Panc1 (cell line): ENCODE results near the gene DLGAP1.

Experiments
- POLR2AphosphoS5 ChIP-seq: IDR thresholded peaks from 2 replicates; pipeline ENCODE4 v1.6.1; 2012; ENCODE audit warnings: mild to moderate bottlenecking, low read depth, low read length, moderate library complexity
- TCF7L2 ChIP-seq: IDR thresholded peaks from 2 replicates; pipeline ENCODE4 v1.6.1; 2011; ENCODE audit warnings: mild to moderate bottlenecking, low read depth, low read length, inconsistent platforms
- TF ChIP-seq, protein P1 (sequence below): fragments of 450-650 bp; IDR thresholded peaks from 2 replicates; pipeline ENCODE4 v1.5.1; 2017; ENCODE audit warnings: mild to moderate bottlenecking

- TF ChIP-seq POLR2AphosphoS5, result no peak
- TF ChIP-seq, protein P1, sequence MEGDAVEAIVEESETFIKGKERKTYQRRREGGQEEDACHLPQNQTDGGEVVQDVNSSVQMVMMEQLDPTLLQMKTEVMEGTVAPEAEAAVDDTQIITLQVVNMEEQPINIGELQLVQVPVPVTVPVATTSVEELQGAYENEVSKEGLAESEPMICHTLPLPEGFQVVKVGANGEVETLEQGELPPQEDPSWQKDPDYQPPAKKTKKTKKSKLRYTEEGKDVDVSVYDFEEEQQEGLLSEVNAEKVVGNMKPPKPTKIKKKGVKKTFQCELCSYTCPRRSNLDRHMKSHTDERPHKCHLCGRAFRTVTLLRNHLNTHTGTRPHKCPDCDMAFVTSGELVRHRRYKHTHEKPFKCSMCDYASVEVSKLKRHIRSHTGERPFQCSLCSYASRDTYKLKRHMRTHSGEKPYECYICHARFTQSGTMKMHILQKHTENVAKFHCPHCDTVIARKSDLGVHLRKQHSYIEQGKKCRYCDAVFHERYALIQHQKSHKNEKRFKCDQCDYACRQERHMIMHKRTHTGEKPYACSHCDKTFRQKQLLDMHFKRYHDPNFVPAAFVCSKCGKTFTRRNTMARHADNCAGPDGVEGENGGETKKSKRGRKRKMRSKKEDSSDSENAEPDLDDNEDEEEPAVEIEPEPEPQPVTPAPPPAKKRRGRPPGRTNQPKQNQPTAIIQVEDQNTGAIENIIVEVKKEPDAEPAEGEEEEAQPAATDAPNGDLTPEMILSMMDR, result peak; percentile 61
- no peak for TF ChIP-seq TCF7L2
Observed at GRCh38 chr18:3666526-3667254, 788.4 kb downstream of the DLGAP1 start.
